GM18526 (cell line): ENCODE measurements around the gene SPTBN1.

Source experiments
- POLR2A ChIP-seq: IDR thresholded peaks from 3 replicates; pipeline ENCODE4 v1.6.1; 2011; ENCODE audit not compliant: insufficient read length; ENCODE audit errors: extremely low read depth

The SPTBN1 gene

GRCh38 chr2:54667726-54668650 is 211.9 kb downstream of the SPTBN1 start:
- TF ChIP-seq POLR2A: no peak

GRCh38 chr2:54668711-54669110 is 212.6 kb downstream of the SPTBN1 start:
- no peak for TF ChIP-seq POLR2A

- TF ChIP-seq POLR2A: no peak
Observed at GRCh38 chr2:54669677-54670484, 213.8 kb downstream of the SPTBN1 start.

GRCh38 chr2:54670485-54671009 is 214.4 kb downstream of the SPTBN1 start:
- TF ChIP-seq POLR2A: no peak

- TF ChIP-seq POLR2A: no peak
Observed at GRCh38 chr2:54671010-54671409, 214.9 kb downstream of the SPTBN1 start.

GRCh38 chr2:54671875-54672589 is 215.9 kb downstream of the SPTBN1 start:
- TF ChIP-seq POLR2A: no peak

GRCh38 chr2:54672590-54673456 is 216.7 kb downstream of the SPTBN1 start:
- TF ChIP-seq POLR2A: no peak

- TF ChIP-seq POLR2A: no peak
Observed at GRCh38 chr2:54673501-54673998, 217.4 kb downstream of the SPTBN1 start.

- TF ChIP-seq POLR2A: no peak
Observed at GRCh38 chr2:54675281-54675680, 219.2 kb downstream of the SPTBN1 start.

- no peak for TF ChIP-seq POLR2A
Observed at GRCh38 chr2:54675738-54676137, 219.6 kb downstream of the SPTBN1 start.

- TF ChIP-seq POLR2A: no peak
Observed at GRCh38 chr2:54676656-54677055, 220.5 kb downstream of the SPTBN1 start.

- no peak for TF ChIP-seq POLR2A
Observed at GRCh38 chr2:54677476-54678265, 221.5 kb downstream of the SPTBN1 start.

GRCh38 chr2:54678719-54679118 is 222.6 kb downstream of the SPTBN1 start:
- TF ChIP-seq POLR2A: no peak
